NOMO-1 treated with DMSO at 0.1 percent for 48 hours (cell line): ENCODE measurements around the gene CSF2.

ENCODE experiments used
- DNase-seq: peaks from one replicate; lab custom pipeline; 2025; ENCODE audit not compliant: unreplicated experiment; lab: John Stamatoyannopoulos, UW

Gene CSF2

GRCh38 chr5:132073231-132074013 is at the start of gene CSF2:
Gene CSF2 (plus strand): TSS chr5:132073789. CDS start chr5:132073824, 35 bp downstream.
- DNase-seq = peak; percentile 7

GRCh38 chr5:132024117-132024435 is 49.5 kb upstream of the CSF2 start:
- no peak for DNase-seq

GRCh38 chr5:132024789-132025402 is 48.7 kb upstream of the CSF2 start:
- no peak for DNase-seq

- DNase-seq = no peak
These were observed 48.1 kb upstream of the CSF2 start for GRCh38 chr5:132025403-132025971.

GRCh38 chr5:132026516-132027008 is 47.0 kb upstream of the CSF2 start:
- no peak for DNase-seq

GRCh38 chr5:132027027-132027426 is 46.6 kb upstream of the CSF2 start:
- no peak for DNase-seq

- DNase-seq = no peak
These were observed 43.8 kb upstream of the CSF2 start for GRCh38 chr5:132029609-132030330.

- DNase-seq = no peak
These were observed 43.0 kb upstream of the CSF2 start for GRCh38 chr5:132030610-132031009.

- DNase-seq = no peak
These were observed 41.4 kb upstream of the CSF2 start for GRCh38 chr5:132032196-132032595.

- DNase-seq = no peak
These were observed 40.5 kb upstream of the CSF2 start for GRCh38 chr5:132033122-132033521.

GRCh38 chr5:132037353-132037752 is 36.2 kb upstream of the CSF2 start:
- no peak for DNase-seq

GRCh38 chr5:132044207-132044606 is 29.4 kb upstream of the CSF2 start:
- DNase-seq = peak; percentile 4

GRCh38 chr5:132046880-132047299 is 26.7 kb upstream of the CSF2 start:
- DNase-seq = no peak

GRCh38 chr5:132049093-132049492 is 24.5 kb upstream of the CSF2 start:
- DNase-seq = no peak

GRCh38 chr5:132049559-132049958 is 24.0 kb upstream of the CSF2 start:
- no peak for DNase-seq

GRCh38 chr5:132050136-132050535 is 23.5 kb upstream of the CSF2 start:
- DNase-seq = peak; percentile 78

- no peak for DNase-seq
These were observed 22.7 kb upstream of the CSF2 start for GRCh38 chr5:132050661-132051552.

- DNase-seq = no peak
These were observed 21.1 kb upstream of the CSF2 start for GRCh38 chr5:132052520-132052919.

- no peak for DNase-seq
These were observed 20.1 kb upstream of the CSF2 start for GRCh38 chr5:132053483-132053882.

GRCh38 chr5:132054031-132054696 is 19.4 kb upstream of the CSF2 start:
- DNase-seq = no peak
